Placental pericyte (primary cell): ENCODE data around the gene CNTN5. TPM values are rescaled to one million over a fixed set of nuclear protein-coding genes. Genes with fewer than 3 reads are reported as not detected.

Source experiments
- total RNA-seq: library from RNA; depleted of rRNA; stranded (reverse); fragments of >200 nt; gene quantifications from 2 replicates; pipeline ENCODE4 v1.2.3, GENCODE V29; 2012

Gene CNTN5
- under 0.01 and 0.44 TPM in 2 replicates for total RNA-seq

DNA sequence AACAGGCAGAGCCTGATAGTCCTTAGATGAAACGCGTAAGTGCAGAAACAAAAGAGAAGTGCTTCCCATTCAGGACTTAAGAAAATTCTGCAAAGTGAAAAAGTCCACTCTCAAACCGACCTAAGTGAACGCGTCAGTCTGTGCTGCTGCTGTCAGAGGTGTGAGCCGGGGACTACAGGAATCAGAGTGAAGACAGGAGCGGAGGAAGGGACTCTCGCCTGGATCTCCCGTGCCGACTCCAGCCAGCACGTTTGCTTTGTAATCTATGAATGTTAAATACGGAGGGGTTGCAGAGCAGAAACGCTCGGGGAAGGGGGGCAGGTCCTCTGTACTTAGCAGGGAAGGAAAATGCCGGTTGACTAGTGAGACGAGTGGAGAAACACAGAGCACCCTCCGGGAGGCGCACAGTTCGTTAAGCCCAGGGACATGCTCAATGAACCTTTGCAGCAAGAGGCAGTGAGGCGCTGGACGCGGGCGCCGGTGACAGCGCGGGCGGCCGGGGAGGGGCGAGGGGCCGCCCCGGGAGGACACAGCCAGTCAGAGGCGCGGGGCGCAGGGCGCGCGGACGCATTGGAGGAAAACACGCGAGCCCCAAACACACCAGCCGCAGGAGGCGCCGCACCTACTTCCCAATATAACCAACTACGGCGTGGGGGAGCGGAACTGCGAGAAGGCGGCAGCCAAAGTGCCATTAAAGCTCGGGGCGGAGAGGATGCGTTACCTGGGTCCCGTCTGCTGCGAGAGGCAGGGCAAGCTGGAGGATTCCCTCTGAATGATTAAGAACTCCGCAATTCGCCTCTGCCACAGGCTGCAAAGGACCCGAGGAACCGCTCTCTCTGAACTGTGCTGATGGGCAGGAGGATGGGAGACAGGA is at the start of gene CNTN5:
Gene CNTN5, plus strand, starts transcription at position 598 of the 874 bp plus-strand sequence.

